Osteocyte (in vitro differentiated cells): Measurements from ENCODE around the gene SAMD4A. TPM values are rescaled to one million over a fixed set of nuclear protein-coding genes. Genes with fewer than 3 reads are reported as not detected.

Experiments used
- DNase-seq: peaks from one replicate; pipeline ENCODE4 v3.0.0; 2021; ENCODE audit warnings: mixed read lengths; ENCODE audit not compliant: unreplicated experiment; ENCODE audit errors: extremely low spot score
- H3K27ac Mint-ChIP-seq: one replicate; pipeline ENCODE4 v1.8.0; 2021; ENCODE audit warnings: mild to moderate bottlenecking, mixed read lengths; ENCODE audit not compliant: unreplicated experiment
- H3K27me3 Mint-ChIP-seq: one replicate; pipeline ENCODE4 v1.8.0; 2021; ENCODE audit warnings: mixed read lengths; ENCODE audit not compliant: unreplicated experiment
- H3K36me3 Mint-ChIP-seq: one replicate; pipeline ENCODE4 v1.8.0; 2021; ENCODE audit warnings: mixed read lengths; ENCODE audit not compliant: unreplicated experiment
- H3K4me1 Mint-ChIP-seq: one replicate; pipeline ENCODE4 v1.8.0; 2021; ENCODE audit warnings: mixed read lengths; ENCODE audit not compliant: unreplicated experiment
- H3K4me3 Mint-ChIP-seq: one replicate; pipeline ENCODE4 v1.8.0; 2021; ENCODE audit warnings: mild to moderate bottlenecking, moderate library complexity, mixed read lengths; ENCODE audit not compliant: unreplicated experiment
- H3K9me3 Mint-ChIP-seq: one replicate; pipeline ENCODE4 v1.8.0; 2021; ENCODE audit warnings: mixed read lengths; ENCODE audit not compliant: unreplicated experiment
- total RNA-seq: library from RNA; stranded (reverse); gene quantifications from 2 replicates; pipeline ENCODE4 v1.2.1, GENCODE V29; 2021
- TF ChIP-seq, protein P1 (sequence below): fragments of 200-600 bp; sonication (generic); IDR thresholded peaks from 2 replicates; pipeline ENCODE4 v1.5.0; 2021; ENCODE audit warnings: antibody characterized with exemption, mild to moderate bottlenecking, moderate library complexity

The SAMD4A gene
- total RNA-seq, 1 donor from 2014 or later: 39.1 TPM

- TF ChIP-seq, protein P1, sequence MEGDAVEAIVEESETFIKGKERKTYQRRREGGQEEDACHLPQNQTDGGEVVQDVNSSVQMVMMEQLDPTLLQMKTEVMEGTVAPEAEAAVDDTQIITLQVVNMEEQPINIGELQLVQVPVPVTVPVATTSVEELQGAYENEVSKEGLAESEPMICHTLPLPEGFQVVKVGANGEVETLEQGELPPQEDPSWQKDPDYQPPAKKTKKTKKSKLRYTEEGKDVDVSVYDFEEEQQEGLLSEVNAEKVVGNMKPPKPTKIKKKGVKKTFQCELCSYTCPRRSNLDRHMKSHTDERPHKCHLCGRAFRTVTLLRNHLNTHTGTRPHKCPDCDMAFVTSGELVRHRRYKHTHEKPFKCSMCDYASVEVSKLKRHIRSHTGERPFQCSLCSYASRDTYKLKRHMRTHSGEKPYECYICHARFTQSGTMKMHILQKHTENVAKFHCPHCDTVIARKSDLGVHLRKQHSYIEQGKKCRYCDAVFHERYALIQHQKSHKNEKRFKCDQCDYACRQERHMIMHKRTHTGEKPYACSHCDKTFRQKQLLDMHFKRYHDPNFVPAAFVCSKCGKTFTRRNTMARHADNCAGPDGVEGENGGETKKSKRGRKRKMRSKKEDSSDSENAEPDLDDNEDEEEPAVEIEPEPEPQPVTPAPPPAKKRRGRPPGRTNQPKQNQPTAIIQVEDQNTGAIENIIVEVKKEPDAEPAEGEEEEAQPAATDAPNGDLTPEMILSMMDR: no peak
- no peak for DNase-seq
- Mint-ChIP-seq H3K4me1 (peaks cover 78% of the 10 kb centered on the region), H3K36me3 (peaks cover 5% of the 10 kb centered on the region), H3K27me3 (no peaks in the 10 kb centered on the region), H3K27ac (peak overlapping the region; percentile 86), H3K9me3 (no peaks in the 10 kb centered on the region), H3K4me3 (no peak overlapping the region)
Observed at GRCh38 chr14:54671537-54671936, 104.6 kb downstream of the SAMD4A start.

- no peaks in the 10 kb centered on the region for H3K27me3 Mint-ChIP-seq
- no peaks in the 10 kb centered on the region for H3K9me3 Mint-ChIP-seq
- H3K36me3 Mint-ChIP-seq: peaks cover 5% of the 10 kb centered on the region
- H3K27ac Mint-ChIP-seq: peak overlapping the region; percentile 92
- H3K4me3 Mint-ChIP-seq: no peak overlapping the region
- no peak for DNase-seq
- TF ChIP-seq, protein P1: no peak
- peaks cover 84% of the 10 kb centered on the region for H3K4me1 Mint-ChIP-seq
Observed at GRCh38 chr14:54672181-54672580, 105.3 kb downstream of the SAMD4A start.

GRCh38 chr14:54672688-54673087 lies 105.8 kb downstream of the SAMD4A start:
- TF ChIP-seq, protein P1: no peak
- Mint-ChIP-seq H3K4me1 (peaks cover 84% of the 10 kb centered on the region), H3K27me3 (no peaks in the 10 kb centered on the region), H3K4me3 (no peak overlapping the region), H3K27ac (peak overlapping the region; percentile 92), H3K36me3 (peaks cover 5% of the 10 kb centered on the region), H3K9me3 (no peaks in the 10 kb centered on the region)
- DNase-seq: no peak

DNA sequence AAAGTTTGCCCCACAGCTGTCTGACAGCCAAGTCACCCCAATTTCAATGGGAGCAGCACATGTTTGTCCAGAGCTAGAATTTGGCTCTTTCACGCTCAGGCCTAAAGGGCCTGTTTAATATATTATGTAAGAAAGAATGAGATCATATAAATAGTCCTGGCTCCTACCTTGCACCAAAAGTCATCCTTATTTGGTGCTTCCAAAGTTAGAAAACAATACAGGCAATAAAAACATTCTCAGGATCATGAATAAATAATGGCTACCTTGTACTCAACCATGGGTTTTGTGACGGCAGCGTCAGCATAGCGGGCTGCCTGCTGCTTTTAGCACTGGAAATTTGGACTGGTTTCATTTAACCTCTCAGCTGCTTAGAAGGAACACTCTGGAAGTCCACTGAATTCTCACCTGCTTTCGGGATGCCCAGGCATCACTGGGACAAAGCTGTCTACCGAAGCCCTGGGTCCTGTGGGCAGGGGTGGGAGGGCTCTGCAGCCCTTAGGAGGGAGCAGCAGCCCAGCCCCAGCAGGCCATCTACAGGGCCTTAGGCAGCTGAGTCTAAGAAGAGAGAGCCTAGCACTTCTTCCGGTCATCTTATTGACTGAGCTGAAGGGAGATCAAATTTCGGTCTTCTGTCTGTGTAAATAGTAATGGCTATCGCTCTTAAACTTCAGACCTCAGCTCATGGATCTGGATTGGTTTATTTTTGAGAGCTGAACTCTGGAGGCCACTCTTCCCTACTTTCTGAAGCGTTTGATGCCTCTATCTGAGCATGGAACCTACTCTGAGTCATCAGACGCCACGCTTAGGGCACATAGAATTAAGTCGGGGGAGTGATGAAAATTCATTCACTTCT lies 106.5 kb downstream of the SAMD4A start:
- TF ChIP-seq, protein P1: no peak

DNA sequence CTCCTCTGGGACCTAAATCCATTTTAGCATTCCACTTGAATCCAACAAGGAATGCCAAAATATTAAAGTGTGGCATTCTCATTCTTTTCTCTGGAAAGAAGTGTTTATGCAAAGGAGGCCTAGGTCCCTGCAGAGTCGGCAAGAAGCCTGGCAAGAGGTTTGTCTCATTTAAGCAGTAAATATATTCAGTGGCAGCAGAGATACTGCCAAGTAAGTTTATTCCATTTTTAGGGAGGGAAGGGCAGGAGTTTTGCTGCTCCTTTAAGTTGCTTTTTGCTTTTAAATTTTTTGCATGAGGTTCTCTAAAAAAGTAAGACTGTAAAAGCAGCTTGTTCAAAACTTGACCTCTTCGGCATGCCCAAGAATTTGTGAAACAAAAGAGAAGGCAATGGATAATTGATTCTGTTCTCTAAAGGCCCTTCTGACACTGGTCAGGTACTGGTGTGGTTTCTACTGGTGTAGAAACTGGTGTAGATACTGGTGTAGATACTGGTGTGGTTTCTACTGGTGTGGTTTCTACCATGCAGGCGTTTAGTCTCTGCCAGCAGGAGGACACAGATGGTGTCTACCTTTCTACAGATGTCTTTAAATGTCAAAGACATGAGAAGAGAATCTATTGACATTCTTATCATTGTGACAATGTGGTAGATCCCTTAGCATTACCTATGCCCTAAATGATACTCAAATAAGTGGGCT lies 107.3 kb downstream of the SAMD4A start:
- H3K36me3 Mint-ChIP-seq: peaks cover 5% of the 10 kb centered on the region
- H3K27ac Mint-ChIP-seq: peak overlapping the region; percentile 92
- TF ChIP-seq, protein P1: no peak
- no peak overlapping the region for H3K4me3 Mint-ChIP-seq
- no peaks in the 10 kb centered on the region for H3K9me3 Mint-ChIP-seq
- no peaks in the 10 kb centered on the region for H3K27me3 Mint-ChIP-seq
- DNase-seq: no peak
- H3K4me1 Mint-ChIP-seq: peaks cover 83% of the 10 kb centered on the region

More for the DNA sequence above, 106.5 kb downstream of the SAMD4A start:
- no peak for DNase-seq
- H3K4me1 Mint-ChIP-seq: peaks cover 83% of the 10 kb centered on the region
- peaks cover 5% of the 10 kb centered on the region for H3K36me3 Mint-ChIP-seq
- peak overlapping the region; percentile 92 for H3K27ac Mint-ChIP-seq
- H3K9me3 Mint-ChIP-seq: no peaks in the 10 kb centered on the region
- no peaks in the 10 kb centered on the region for H3K27me3 Mint-ChIP-seq
- H3K4me3 Mint-ChIP-seq: no peak overlapping the region
